T-helper 9 cell (primary cell): ENCODE measurements around the gene IRX2.

ENCODE experiments used
- DNase-seq: peaks from one replicate; pipeline ENCODE4 v3.0.0-alpha.2; 2020

The IRX2 gene

GRCh38 chr5:2740051-2740875 lies 11.2 kb downstream of the IRX2 start:
- DNase-seq = no peak

- DNase-seq = no peak
Measured at GRCh38 chr5:2739360-2740050, 12.0 kb downstream of the IRX2 start.

GRCh38 chr5:2738700-2739359 lies 12.6 kb downstream of the IRX2 start:
- DNase-seq = no peak

- DNase-seq = no peak
Measured at GRCh38 chr5:2738156-2738699, 13.2 kb downstream of the IRX2 start.

- no peak for DNase-seq
Measured at GRCh38 chr5:2737273-2738155, 14.0 kb downstream of the IRX2 start.

GRCh38 chr5:2736872-2737271 lies 14.6 kb downstream of the IRX2 start:
- no peak for DNase-seq

GRCh38 chr5:2735996-2736395 lies 15.5 kb downstream of the IRX2 start:
- no peak for DNase-seq

GRCh38 chr5:2732850-2733249 lies 18.6 kb downstream of the IRX2 start:
- no peak for DNase-seq

GRCh38 chr5:2732004-2732403 lies 19.5 kb downstream of the IRX2 start:
- DNase-seq = no peak

GRCh38 chr5:2729189-2729588 lies 22.3 kb downstream of the IRX2 start:
- no peak for DNase-seq

- DNase-seq = no peak
Measured at GRCh38 chr5:2727550-2727949, 23.9 kb downstream of the IRX2 start.

- DNase-seq = no peak
Measured at GRCh38 chr5:2725980-2726765, 25.3 kb downstream of the IRX2 start.

- DNase-seq = no peak
Measured at GRCh38 chr5:2724831-2725230, 26.6 kb downstream of the IRX2 start.

GRCh38 chr5:2724031-2724581 lies 27.4 kb downstream of the IRX2 start:
- no peak for DNase-seq

GRCh38 chr5:2722901-2723300 lies 28.6 kb downstream of the IRX2 start:
- no peak for DNase-seq

GRCh38 chr5:2721385-2722138 lies 29.9 kb downstream of the IRX2 start:
- no peak for DNase-seq

- no peak for DNase-seq
Measured at GRCh38 chr5:2719332-2719731, 32.1 kb downstream of the IRX2 start.

GRCh38 chr5:2718115-2718514 lies 33.4 kb downstream of the IRX2 start:
- no peak for DNase-seq

- no peak for DNase-seq
Measured at GRCh38 chr5:2715856-2716255, 35.6 kb downstream of the IRX2 start.

- DNase-seq = no peak
Measured at GRCh38 chr5:2714805-2715204, 36.7 kb downstream of the IRX2 start.

- no peak for DNase-seq
Measured at GRCh38 chr5:2714026-2714425, 37.5 kb downstream of the IRX2 start.
